Hepatocyte (in vitro differentiated cells): ENCODE results near the gene HSDL2.

ENCODE experiments used
- CTCF ChIP-seq: fragments of 200-600 bp; sonication (generic); IDR thresholded peaks from 2 replicates; pipeline ENCODE4 v1.5.1; 2016; ENCODE audit warnings: antibody characterized with exemption, mild to moderate bottlenecking; ENCODE audit not compliant: poor library complexity
- EZH2 ChIP-seq: fragments of 200-600 bp; sonication (generic); IDR thresholded peaks from 2 replicates; pipeline ENCODE4 v1.6.1; 2016; ENCODE audit warnings: antibody characterized with exemption, mild to moderate bottlenecking, borderline replicate concordance

DNA sequence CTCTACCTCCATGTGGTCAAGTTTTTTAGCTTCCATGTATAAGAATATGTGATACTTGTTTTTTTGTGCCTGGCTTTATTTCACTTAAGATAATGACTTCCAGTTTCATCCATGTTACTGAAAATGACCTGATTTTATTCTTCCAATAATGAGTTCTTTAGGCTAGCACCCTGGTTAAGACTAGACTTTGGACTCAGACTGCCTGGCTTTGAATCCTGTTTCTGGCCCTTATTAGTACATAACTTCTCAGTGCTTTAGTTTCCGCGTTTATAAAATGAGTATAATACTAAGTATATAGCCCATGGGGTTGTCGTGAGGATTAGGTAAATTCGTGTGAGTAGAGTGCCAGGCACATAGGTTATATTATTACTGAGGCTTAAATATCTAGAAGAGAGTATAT, 125.2 kb downstream of the HSDL2 start:
- TF ChIP-seq CTCF (no peak), EZH2 (no peak)
